GM18858 (cell line): ENCODE data around the gene SKIC8.
"Not testable (repeated sequence)": the region's sequence is repeated elsewhere in the genome, so short reads cannot be mapped to it uniquely, and the experiment has no call there.

Source experiments
- ATAC-seq: cut with Tn5 transposase; IDR thresholded peaks from one replicate; pipeline ENCODE4 v1.9.1; 2021; ENCODE audit not compliant: unreplicated experiment

The SKIC8 gene

DNA sequence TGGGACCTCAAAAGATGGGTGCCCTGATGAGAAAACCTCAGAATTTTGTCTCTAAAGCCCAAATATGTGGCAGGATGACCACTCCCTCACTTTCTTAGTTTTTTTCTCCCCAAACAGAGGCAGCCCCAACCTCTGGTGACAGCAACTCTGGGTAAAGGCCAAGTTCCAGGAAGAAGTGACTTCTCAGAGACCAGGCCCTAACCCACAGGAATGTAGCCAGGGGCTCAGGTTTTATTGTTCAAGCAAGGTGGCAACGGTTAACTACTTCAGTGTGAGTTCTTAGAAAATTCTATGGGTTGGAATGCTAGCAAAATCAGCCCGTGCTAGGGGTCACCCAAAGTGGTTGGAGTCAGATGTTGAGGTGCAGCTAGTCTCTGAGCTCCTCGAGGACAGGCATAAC is 40.2 kb downstream of the SKIC8 start:
- no peak for ATAC-seq

DNA sequence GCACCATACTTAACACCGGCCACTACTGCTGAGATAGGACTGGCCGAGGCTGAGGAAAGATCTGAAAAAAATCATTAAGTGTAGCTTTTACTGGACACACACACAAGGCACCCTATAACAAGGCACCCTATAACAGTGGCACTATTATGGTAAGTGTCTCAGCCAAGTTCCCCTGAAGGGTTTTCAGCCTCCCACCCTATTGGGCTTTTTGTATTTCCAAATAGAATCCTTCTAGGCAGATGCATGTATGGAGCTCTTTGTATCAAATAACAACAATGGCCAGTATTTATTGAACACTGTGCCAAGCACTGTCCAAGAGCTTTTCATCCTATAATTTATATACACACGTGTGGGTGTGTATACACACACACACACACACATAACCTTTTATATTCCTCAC is 41.7 kb downstream of the SKIC8 start:
- ATAC-seq, result no peak

DNA sequence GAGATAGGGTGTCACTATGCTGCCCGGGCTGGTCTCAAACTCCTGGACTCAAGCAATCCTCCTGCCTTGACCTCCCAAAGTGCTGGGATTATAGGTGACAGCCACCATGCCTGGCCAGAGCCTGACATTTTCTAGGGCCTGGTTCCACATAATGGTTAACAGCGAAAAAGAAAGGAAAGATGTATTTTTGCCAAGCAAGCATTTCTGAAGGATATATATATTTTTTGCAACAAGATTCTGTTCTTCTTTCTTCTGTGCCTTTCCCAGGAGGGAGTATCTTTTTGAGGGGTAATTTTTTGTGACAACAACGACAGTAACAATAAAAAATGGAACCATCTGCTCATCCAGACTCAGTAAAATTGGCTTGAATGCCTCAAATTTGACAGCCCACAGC is 43.4 kb downstream of the SKIC8 start:
- no peak for ATAC-seq

DNA sequence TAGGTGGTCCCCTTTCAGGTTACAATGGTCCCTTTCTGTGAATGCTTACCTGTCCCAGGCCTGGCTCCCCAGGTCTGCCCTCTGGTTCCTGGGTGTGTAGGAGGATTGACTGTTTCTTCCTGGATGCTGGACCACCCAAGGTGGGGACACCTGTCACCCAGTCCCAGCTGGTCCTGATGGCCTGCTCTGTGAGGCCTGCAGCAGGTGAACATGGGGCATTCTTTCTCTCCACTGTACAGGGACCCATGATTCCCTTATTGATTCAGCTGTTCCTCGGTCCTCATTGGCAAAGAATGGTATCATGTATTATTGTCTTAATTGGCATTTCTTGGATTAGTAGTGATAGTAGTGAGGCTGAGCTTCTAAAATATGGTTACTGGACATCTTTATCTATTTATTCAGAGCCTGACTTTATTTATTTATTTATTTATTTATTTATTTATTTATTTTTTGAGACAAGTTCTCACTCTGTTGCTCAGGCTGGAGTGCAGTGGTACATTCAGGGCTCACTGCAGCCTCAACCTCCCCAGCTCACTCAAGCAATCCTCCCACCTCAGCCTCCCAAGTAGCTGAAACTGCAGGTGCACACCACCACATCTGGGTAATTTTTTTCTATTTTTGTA is 43.9 kb downstream of the SKIC8 start:
- ATAC-seq, result no peak

DNA sequence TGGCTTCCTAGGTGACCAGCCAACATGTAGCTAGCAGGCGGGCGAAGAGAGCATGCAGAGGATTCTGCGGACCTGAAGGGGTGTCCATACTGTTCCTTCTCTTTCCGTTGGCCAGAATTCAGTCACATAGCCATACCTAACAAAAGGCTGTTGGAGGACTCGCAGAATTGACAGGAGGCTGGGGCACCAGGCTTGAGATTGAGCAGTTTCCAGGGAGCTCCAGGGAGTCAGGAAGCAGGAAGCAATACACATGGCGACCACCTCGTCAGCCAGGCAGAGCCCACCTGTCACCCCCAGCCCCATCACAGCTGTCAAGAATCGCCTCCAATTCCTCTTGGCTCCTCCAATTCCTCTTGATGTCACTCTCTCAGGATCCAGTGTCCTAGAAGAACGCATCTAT is 48.3 kb downstream of the SKIC8 start:
- ATAC-seq, result no peak

DNA sequence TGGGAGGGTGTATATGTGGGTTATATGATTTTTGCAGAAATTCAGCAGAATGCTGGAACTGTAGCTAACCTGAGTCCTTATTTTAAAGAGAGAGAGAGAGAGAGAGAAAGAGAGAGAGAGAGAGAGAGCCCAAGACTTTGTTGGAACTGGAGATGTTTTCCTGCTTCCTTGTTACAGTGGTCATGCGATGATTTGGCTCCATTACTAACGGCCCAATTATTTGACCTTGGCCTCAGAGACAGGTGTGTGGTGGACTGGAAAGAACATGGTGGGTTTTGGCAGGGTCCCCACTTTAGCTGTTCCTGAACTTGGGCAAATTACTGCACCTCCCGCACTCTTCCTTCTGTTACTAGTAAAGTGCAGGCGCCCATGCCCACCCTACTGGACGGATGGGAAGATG is 50.3 kb downstream of the SKIC8 start:
- no peak for ATAC-seq

DNA sequence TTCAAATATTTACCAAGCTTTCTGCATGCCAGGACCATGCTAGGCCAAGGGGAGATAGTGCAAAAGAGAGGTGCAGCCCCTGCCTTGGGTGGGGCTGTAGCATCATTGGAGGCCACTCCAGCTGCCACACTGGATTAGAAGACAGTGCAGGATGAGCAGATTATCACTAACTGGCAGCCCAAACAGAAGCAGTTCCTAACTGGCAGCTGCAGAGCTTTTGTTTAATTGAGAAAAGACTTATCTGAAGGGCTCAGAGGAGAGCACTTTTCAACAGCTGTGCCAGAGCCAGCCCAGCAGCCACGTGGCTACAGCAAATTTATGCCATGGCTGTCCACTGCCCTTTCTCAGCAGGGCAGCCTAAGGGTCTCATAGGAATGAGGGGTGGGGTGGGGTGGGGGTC is 51.5 kb downstream of the SKIC8 start:
- no peak for ATAC-seq

DNA sequence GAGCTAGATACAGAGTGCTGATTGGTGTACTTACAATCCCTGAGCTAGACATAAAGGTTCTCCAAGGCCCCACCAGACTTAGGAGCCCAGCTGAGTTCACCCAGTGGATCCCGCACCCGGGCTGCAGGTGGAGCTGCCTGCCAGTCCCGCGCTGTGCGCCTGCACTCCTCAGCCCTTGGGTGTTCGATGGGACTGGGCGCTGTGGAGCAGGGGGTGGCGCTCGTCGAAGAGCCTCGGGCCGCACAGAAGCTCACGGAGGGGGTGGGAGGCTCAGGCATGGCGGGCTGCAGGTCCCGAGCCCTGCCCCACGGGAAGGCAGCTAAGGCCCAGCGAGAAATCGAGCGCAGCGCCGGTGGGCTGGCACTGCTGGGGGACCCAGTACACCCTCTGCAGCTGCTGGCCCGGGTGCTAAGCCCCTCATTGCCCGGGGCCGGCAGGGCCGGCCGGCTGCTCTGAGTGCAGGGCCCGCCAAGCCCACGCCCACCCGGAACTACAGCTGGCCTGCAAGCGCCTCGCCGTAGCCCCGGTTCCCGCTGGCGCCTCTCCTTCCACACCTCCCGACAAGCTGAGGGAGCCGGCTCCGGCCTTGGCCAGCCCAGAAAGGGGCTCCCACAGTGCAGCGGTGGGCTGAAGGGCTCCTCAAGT is 53.3 kb downstream of the SKIC8 start:
- not testable (repeated sequence) for ATAC-seq

DNA sequence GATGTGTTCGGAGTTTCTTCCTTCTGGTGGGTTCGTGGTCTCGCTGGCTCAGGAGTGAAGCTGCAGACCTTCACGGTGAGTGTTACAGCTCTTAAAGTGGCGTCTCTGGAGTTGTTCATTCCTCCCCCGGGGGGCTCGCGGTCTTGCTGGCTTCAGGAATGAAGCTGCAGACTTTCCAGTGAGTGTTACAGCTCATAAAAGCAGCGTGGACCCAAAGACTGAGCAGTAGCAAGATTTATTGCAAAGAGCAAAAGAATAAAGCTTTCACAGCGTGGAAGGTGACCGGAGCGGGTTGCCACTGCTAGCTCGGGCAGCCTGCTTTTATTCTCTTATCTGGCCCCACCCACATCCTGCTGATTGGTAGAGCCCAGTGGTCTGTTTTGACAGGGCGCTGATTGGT is 54.0 kb downstream of the SKIC8 start:
- ATAC-seq, result not testable (repeated sequence)

DNA sequence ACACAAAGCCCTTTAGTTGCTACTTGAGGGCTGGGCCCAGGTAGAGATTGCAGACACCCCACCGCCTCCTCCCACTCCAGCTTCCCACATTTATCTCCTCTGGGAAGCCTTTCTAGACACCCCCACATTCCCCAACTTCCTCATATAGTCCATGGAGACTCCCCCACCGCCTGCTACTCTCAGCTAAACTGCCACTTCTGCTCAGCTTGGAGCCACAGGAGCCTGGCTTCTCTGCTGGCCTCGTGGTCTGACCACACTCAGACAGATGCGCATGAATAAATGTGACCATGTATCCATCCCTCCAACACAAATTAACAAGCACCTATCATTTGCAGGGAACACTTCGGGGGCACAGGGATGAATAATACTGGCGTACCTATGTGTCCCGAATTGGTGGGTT is 54.5 kb downstream of the SKIC8 start:
- no peak for ATAC-seq

DNA sequence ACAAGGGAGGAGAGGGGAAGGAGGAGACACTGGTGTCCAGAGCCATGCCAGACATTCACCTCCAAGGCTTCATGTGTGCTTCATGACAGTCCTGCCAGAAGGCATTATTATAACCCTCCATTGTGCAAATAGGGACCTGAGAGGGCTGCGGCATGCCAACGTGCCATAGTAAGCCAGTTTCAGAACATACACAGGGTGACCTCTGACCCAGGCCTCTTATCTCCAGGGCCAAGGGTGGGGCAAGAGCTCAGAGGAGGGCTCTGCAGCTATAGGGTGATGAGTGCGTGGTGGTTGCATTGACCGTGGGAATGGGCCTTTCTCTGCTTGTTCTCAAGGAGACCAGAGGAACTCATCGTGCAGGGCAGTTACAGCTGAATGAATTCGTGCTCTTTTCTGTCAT is 55.3 kb downstream of the SKIC8 start:
- no peak for ATAC-seq

DNA sequence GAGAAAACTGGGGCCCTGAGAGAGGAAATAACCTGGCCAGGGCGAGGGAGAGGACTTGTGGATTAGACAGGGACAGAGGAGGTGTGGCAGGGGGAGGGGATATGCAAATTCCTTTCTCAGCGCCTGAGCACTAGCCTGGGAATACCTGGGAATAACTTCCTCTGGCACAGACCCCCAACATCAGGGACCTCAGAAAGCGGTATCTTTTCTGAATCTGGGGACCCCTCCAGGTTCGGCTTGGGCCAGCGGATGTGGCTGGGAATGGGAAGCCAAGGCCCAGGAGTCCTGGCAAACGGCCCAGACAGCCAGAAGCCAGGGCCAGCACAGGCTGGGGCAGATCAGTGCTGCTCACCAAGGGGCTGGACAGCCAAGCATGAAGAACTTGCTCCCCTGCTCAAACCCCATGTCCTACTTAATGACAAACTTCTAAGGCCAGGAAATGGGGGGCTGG is 55.9 kb downstream of the SKIC8 start:
- ATAC-seq, result no peak

DNA sequence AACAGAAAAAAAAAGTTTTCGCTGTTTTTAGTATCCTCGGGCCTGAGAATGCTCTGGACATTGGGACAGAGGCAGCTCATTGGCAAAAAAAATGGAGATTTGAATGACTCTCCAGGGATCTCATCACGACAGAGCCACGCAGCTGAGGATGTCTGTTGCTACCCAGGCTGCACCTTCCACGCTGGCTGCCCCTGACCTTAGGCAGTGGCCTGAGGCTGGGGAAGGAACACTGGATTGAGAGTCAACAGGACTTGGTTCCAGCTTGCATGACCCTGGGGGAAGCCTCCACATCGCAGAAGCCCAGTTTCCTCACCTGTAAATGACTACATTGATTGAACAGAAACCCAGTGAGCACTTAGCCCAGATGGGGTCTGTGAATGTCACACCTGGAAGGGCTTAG is 56.4 kb downstream of the SKIC8 start:
- ATAC-seq, result no peak

DNA sequence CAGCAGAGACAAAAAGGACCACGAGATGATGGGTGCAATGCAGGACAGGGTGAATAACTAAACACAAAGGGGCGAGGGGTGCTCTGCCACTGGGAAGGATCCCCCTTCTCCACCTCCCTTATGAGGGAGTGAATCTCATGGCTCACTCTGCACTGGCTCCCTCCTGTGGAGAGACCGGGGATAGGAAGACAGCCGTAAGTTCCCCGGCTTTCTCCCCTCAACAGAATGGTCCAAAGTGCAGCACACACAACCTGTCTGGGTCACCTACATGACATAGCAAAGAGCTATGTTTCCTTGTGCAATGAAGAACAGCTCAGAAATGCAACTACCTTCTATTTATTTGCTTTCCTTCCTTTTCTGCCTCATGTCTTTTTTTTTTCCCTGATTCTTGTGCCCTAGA is 57.3 kb downstream of the SKIC8 start:
- ATAC-seq, result no peak

DNA sequence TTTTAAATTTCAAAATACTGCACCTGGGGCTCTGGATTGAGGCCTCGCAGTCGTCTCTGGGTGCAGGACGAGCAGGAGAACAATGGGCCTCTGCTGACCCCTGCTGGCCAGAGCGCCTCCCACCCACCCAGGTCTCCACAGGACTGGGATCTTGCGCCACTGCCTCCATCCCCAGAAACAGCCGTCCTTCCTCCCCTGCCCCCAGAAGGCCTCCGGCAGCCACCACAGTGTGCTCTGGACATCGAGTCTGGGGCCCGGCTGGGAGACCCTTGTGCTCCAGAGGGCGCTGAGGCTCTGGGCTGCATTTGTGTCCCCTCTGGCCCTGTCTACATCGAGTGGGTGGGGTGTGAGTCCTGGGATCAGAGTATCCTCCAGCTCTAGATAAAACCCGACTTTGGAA is 58.4 kb downstream of the SKIC8 start:
- no peak for ATAC-seq

DNA sequence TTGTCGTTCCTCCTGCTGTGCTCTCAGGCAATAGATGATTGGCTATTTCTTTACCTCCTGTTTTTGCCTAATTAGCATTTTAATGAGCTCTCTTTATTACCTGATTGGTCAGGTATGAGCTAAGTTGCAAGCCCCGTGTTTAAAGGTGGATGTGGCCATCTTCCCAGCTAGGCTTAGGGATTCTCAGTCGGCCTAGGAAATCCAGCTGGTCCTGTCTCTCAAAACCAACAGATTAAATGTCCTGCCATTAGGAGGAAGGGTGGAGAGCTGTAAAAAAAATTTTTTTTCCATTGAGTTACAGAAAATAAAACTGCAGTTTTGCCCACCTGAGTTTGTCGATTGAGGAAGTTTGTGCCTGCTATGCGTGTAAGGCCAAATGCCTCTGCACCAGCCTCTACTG is 59.6 kb downstream of the SKIC8 start:
- no peak for ATAC-seq

DNA sequence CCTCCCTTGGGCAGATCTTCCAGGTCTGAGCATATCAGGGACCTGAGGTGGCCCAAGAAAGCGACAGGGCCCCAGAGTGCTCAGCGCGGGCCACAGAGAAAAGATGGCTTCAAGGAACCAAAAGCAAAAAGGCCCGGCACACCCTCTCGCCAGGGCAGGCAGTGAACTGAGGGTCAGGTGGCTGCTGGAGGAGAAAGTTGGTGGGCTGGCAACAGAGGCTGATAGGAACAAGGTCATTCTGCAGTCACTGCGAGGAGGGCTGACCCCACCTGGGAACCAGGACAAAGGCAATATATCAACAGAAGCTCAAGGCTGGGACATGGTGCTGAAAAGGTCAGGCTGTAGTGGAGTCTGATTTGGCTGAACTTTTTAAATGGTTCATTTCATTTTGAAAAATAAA is 62.3 kb downstream of the SKIC8 start:
- no peak for ATAC-seq

DNA sequence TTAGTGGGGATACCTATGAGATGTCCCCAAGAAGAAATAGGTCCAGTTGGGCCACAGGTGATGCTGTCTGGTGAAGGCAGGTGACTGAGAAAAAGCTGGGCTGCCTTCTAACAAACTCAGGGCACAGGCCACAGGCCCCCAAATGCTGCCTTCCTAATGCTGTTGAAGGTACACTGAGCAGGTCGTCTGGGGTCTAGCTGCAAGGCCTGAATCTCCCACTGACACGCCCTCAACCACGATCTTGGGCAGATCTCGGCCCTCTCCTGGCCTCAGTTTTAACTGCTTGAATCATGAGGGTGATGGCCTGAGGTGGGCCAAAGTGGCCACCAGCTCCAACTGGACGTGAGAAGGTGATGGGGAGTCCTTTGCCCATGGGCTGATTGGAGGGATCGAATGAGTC is 62.9 kb downstream of the SKIC8 start:
- ATAC-seq, result no peak

DNA sequence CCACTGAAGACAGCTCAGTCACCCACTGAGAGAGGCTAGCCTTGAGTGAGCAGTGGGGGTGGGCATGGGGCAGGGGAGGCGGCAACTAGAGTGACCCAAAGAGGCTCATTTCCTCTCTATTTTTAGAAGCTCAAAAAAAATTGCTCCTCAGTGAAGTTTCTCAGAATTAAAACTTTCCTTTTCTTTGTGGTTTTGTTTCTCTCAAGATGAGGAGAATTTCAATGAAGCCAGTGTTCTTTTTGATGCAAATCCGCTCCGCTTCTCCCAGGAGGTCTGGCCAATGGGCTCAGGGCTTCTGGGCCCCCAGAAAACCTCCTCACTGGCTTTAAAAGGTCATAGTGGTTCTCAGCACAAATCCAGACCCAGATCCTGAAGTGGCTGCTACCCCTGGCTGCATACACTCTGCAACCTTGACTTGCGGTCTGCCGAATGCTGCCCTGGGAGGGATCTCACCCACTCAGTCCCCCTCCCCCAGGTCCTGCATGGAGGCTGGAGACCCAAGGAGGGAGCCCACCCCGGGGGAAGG is 64.8 kb downstream of the SKIC8 start, which contains the start of gene ACSBG1:
Gene ACSBG1 (minus strand): TSS at position 51 of the 526 bp plus-strand sequence. CDS start 64 bp downstream, outside the sequence.
- ATAC-seq, result no peak

DNA sequence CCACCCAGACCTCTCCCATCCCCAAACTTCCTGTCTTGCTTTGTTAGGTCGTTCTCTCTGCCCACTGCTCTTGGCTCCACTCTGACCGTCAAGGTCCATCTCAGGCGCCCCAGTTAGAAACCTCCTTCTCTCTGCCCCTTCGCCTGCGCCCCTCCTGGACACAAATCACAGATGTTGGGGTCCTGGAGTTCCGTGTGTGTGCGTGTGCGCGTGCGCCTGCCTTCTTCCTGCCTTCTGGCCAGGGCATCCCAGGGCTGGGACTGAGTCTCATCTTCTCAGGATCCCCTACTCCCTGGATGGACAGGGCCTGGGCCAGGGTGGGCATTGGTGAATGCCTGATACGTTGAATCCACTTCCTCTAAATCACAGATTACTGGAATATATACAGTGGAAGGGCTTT is 65.9 kb downstream of the SKIC8 start:
- ATAC-seq, result no peak
